ENCODE data around the gene GPC6. TPM values are rescaled to one million over a fixed set of nuclear protein-coding genes. Genes with fewer than 3 reads are reported as not detected.

The GPC6 gene
- total RNA-seq, 1 donor from 2014 or later, result 8.4 TPM

DNA sequence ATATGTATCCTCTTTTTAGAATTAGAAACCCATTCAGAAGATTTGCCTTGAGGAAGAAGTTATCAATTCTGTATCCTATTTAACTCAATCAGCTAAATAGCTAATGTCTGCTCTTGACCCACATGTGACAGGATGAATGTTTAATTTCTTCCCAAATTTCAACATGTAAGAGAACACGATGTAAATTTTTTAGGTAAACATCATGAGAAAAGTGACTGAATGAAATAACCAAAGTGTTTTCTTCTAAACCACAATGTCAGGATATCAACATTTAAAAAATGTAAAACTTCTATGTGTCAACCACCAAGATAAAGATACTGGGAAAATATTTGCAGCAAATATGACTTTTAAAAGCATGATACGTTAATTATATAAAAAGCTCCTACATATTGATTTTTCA lies 950.4 kb downstream of the GPC6 start:
- intact Hi-C loops (cut with DNase I), result no loop called here

DNA sequence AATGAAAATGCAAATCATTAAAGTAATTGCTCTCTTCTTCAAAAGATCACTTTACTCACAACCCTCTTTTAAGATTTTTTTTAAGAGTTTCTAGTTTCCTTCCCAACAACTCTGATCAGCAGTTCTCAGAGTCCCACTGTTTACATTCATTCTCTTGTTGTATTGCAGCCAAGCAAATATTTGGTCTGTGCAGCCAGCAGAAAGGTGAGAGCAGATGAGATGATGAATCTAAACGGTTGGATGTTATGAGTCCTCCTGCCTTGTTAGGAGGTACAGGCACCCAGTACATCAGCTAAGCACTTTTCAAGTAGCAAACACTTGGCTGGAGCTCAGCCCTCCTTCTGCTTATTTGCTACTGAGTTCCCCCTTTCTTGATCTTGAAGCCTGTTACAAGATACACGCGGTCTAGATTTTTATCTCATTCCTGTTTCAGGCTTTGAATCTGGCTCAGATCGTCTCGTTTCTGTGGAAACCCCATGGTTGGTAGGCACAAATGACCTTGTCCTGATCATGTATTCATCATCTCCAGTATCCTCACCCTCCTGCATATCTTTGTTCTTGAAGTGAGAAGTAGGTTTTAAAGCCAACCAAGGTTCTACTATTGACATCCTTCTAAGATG lies 952.1 kb downstream of the GPC6 start:
- H3K9me3 ChIP-seq, result no peaks in the 10 kb centered on the region
- no peaks in the 10 kb centered on the region for H3K27me3 ChIP-seq
- ATAC-seq, result peak; percentile 65
- no peak overlapping the region for H3K27ac ChIP-seq
- no peaks in the 10 kb centered on the region for H3K36me3 ChIP-seq
- DNase-seq, result no peak
- no peak overlapping the region for H3K4me3 ChIP-seq
- intact Hi-C loops (cut with DNase I), result no loop called here
- no peaks in the 10 kb centered on the region for H3K4me1 ChIP-seq
- TF ChIP-seq, protein P1, sequence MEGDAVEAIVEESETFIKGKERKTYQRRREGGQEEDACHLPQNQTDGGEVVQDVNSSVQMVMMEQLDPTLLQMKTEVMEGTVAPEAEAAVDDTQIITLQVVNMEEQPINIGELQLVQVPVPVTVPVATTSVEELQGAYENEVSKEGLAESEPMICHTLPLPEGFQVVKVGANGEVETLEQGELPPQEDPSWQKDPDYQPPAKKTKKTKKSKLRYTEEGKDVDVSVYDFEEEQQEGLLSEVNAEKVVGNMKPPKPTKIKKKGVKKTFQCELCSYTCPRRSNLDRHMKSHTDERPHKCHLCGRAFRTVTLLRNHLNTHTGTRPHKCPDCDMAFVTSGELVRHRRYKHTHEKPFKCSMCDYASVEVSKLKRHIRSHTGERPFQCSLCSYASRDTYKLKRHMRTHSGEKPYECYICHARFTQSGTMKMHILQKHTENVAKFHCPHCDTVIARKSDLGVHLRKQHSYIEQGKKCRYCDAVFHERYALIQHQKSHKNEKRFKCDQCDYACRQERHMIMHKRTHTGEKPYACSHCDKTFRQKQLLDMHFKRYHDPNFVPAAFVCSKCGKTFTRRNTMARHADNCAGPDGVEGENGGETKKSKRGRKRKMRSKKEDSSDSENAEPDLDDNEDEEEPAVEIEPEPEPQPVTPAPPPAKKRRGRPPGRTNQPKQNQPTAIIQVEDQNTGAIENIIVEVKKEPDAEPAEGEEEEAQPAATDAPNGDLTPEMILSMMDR (IDR thresholded peaks at IDR 0.05), result no peak

More for the DNA sequence above, 950.4 kb downstream of the GPC6 start:
- TF ChIP-seq, protein P1 (IDR thresholded peaks at IDR 0.05), result no peak
- Histone ChIP-seq H3K27me3 (no peaks in the 10 kb centered on the region), H3K27ac (no peak overlapping the region), H3K4me1 (no peaks in the 10 kb centered on the region), H3K9me3 (no peaks in the 10 kb centered on the region), H3K36me3 (no peaks in the 10 kb centered on the region), H3K4me3 (no peak overlapping the region)
- DNase-seq, result no peak
- ATAC-seq, result no peak

DNA sequence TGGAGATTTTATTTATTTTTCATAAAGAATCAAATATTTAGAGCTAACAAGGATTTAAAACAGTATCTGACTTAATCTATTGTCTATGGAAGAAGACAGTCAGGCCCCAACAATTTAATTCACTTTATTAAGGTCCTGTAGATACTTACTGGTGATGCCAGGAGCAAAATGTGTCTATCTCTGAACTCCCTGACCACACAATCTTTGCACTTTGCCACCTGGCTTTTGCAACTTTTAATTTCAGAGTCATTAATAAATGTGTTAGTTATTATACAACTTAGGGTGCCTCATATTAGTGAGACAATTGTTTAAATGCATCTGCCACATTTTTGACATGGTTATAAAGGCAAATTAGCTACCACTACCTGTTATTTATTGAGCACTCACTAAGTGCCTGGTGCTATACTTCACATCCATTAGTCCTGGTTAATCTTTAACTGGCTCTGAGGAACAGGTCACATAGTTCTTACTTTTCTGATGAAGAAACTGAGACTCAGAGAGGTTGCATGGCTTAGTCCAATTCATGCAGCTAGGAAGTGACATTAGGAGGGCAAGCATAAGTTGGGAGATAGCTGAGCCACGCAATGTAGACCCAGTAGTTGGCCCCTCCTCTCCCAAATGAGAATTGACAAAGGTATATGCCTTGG lies 955.0 kb downstream of the GPC6 start:
- Histone ChIP-seq H3K27me3 (no peaks in the 10 kb centered on the region), H3K36me3 (no peaks in the 10 kb centered on the region), H3K9me3 (no peaks in the 10 kb centered on the region), H3K4me1 (no peaks in the 10 kb centered on the region), H3K4me3 (no peak overlapping the region), H3K27ac (no peak overlapping the region)
- DNase-seq (no peak), ATAC-seq (peak; percentile 54)
- TF ChIP-seq, protein P1 (IDR thresholded peaks at IDR 0.05), result no peak
- intact Hi-C loops (cut with DNase I), result no loop called here

DNA sequence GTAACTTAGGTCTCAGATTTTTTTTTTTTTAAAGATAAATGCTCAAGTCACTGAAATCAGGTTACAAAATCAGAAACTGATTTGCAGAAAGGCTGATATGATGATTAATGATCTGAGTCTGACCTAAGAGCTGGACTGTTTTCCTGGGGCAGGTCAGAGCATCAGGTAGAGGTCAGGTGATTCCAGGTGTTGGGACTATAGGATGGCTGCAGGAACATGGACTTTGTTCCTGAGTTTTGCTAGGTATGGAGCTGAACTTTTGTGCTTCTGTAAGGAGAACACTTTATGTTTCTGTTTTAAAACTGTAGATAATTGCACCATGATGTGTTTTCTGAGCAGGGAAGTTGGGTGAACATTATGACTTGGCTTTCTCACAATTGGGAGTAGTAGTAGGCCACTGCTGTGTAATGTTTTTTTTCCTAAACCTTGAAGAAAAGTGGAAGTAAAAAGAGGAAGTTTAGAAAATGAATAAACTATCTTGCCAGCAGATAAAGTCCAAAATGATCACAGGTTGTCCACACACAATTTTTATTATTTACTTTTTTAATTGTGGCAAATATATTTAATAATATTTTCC lies 955.7 kb downstream of the GPC6 start:
- no peaks in the 10 kb centered on the region for H3K4me1 ChIP-seq
- ATAC-seq, result peak; percentile 74
- DNase-seq, result no peak
- no peaks in the 10 kb centered on the region for H3K9me3 ChIP-seq
- intact Hi-C loops (cut with DNase I), result no loop called here
- no peaks in the 10 kb centered on the region for H3K27me3 ChIP-seq
- no peaks in the 10 kb centered on the region for H3K36me3 ChIP-seq
- H3K27ac ChIP-seq, result no peak overlapping the region
- TF ChIP-seq, protein P1 (IDR thresholded peaks at IDR 0.05), result no peak
- no peak overlapping the region for H3K4me3 ChIP-seq

DNA sequence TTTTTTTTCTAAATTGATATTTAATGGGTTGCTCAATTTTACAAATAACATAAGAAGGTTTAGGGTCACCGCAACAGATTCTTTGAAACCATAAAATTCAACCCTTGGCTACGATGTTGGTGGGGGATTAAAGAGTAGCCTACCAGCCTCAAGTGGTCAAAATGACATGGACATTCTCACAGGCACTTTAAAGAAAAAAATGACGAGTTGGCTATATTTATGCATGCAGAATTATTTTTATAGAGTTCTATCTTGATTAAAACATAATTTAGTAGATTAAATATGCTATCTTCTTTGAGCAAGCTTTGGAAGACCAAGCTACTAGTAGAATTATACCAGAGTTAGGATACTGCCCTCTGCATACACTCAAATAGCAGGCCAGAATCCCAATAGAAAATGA lies 959.9 kb downstream of the GPC6 start:
- ATAC-seq (no peak), DNase-seq (no peak)
- Histone ChIP-seq H3K27me3 (no peaks in the 10 kb centered on the region), H3K4me3 (no peak overlapping the region), H3K4me1 (no peaks in the 10 kb centered on the region), H3K27ac (no peak overlapping the region), H3K9me3 (no peaks in the 10 kb centered on the region), H3K36me3 (no peaks in the 10 kb centered on the region)
- TF ChIP-seq, protein P1 (IDR thresholded peaks at IDR 0.05), result no peak
- intact Hi-C loops (cut with DNase I), result no loop called here

All from upper lobe of right lung (tissue), 1 donor.